OCI-LY3 (cell line): ENCODE results near the gene WDR72.

ENCODE experiments used
- EZH2phosphoT487 ChIP-seq: fragments of 200-600 bp; shearing (Covaris generic); IDR thresholded peaks from 2 replicates; pipeline ENCODE4 v1.6.1; 2018; ENCODE audit warnings: antibody characterized with exemption, mixed run types, low read depth
- TF ChIP-seq, protein P1 (sequence below): fragments of 200-600, 300-600 bp; sonication (generic); IDR thresholded peaks from 2 replicates; pipeline ENCODE4 v1.5.1; 2014; ENCODE audit warnings: antibody characterized with exemption, low read length, low read depth

DNA sequence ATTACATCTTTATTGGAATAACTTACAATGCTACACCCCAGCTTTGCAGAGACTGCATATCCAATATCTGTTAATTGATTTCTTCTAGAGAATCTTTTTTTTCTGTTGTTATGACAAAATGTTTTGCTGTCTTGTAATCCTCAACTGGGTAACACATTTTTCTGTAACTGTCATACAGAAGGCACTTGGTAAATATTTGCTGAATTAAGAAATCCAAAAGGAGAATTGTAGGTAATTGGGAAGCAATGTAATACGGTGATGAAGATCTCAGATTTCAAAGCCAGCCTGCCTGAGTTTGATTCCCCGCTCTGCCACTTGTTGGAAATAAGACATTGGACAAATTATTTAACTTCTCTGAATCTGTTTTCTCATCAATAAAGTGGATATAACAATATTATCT lies 169.1 kb downstream of the WDR72 start:
- no peak for TF ChIP-seq EZH2phosphoT487
- TF ChIP-seq, protein P1, sequence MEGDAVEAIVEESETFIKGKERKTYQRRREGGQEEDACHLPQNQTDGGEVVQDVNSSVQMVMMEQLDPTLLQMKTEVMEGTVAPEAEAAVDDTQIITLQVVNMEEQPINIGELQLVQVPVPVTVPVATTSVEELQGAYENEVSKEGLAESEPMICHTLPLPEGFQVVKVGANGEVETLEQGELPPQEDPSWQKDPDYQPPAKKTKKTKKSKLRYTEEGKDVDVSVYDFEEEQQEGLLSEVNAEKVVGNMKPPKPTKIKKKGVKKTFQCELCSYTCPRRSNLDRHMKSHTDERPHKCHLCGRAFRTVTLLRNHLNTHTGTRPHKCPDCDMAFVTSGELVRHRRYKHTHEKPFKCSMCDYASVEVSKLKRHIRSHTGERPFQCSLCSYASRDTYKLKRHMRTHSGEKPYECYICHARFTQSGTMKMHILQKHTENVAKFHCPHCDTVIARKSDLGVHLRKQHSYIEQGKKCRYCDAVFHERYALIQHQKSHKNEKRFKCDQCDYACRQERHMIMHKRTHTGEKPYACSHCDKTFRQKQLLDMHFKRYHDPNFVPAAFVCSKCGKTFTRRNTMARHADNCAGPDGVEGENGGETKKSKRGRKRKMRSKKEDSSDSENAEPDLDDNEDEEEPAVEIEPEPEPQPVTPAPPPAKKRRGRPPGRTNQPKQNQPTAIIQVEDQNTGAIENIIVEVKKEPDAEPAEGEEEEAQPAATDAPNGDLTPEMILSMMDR: no peak
